Breast epithelium (tissue), 4 donors: Measurements from ENCODE around the gene APOL3. TPM values are rescaled to one million over a fixed set of nuclear protein-coding genes. Genes with fewer than 3 reads are reported as not detected.
"Not testable (repeated sequence)": the region's sequence is repeated elsewhere in the genome, so short reads cannot be mapped to it uniquely, and the experiment has no call there.

Experiments
- DNase-seq, 2 donors: peaks; one replicate each; pipeline ENCODE4 v3.0.0-alpha.2; 2019; ENCODE audit warnings: low spot score in 2 of 2
- H3K27ac ChIP-seq, 2 donors: fragments of 200-600 bp; sonication (generic) in 1 of 2; one replicate each; pipeline ENCODE4 v1.5.1; 2016 to 2019; ENCODE audit warnings: mild to moderate bottlenecking in 1 of 2
- H3K27me3 ChIP-seq, 2 donors: fragments of 200-600 bp; sonication (generic) in 1 of 2; one replicate each; pipeline versions ENCODE4 v1.5.1 to v1.6.0; 2017 to 2019; ENCODE audit warnings: control low read depth in 1 of 2, mild to moderate bottlenecking in 1 of 2
- H3K36me3 ChIP-seq: fragments of 200-600 bp; one replicate; pipeline ENCODE4 v1.5.1; 2019
- H3K4me1 ChIP-seq, 2 donors: fragments of 200-600 bp; sonication (generic); one replicate each; pipeline ENCODE4 v1.5.1; 2016 to 2019; ENCODE audit warnings: control low read depth in 1 of 2
- H3K4me3 ChIP-seq, 3 donors: fragments of 200-600 bp; sonication (generic); 1 replicate in 2 of 3; 2 replicates in 1 of 3; pipeline ENCODE4 v1.5.1; 2016 to 2019; ENCODE audit warnings: mild to moderate bottlenecking in 3 of 3, moderate library complexity in 2 of 3
- H3K9me3 ChIP-seq, 2 donors: fragments of 200-600 bp; sonication (generic) in 1 of 2; one replicate each; pipeline ENCODE4 v1.5.1; 2016 to 2019; ENCODE audit warnings: control low read depth in 1 of 2
- POLR2A ChIP-seq: fragments of 450-650 bp; IDR thresholded peaks from one replicate; pipeline ENCODE4 v1.6.1; 2016; ENCODE audit warnings: antibody characterized with exemption, mild to moderate bottlenecking, moderate library complexity
- POLR2AphosphoS5 ChIP-seq, 3 donors: sonication (generic); formaldehyde crosslinking; IDR thresholded peaks; one replicate each; pipeline ENCODE4 v1.6.1; 2017; ENCODE audit warnings: antibody characterized with exemption in 3 of 3
- intact Hi-C: fragments of 100-400 bp; cut with DNase I; formaldehyde crosslinking; loops from one replicate; pipeline ENCODE4 v1.15.1; 2023; ENCODE audit warnings: low total_unique reads
- total RNA-seq, 3 donors: library from RNA; depleted of rRNA; stranded (reverse); fragments of >200 nt; gene quantifications; one replicate each; pipeline ENCODE4 v1.1.0, GENCODE V29; 2016
- TF ChIP-seq, protein P1 (sequence below), 3 donors: fragments of 450-650 bp; IDR thresholded peaks; one replicate each; pipeline ENCODE4 v1.5.1; 2016 to 2017; ENCODE audit warnings: antibody characterized with exemption in 3 of 3, mild to moderate bottlenecking in 3 of 3, moderate library complexity in 3 of 3

Gene APOL3
- total RNA-seq, 3 donors from 2014 or later = 46.5 to 130 (median 101) TPM

DNA sequence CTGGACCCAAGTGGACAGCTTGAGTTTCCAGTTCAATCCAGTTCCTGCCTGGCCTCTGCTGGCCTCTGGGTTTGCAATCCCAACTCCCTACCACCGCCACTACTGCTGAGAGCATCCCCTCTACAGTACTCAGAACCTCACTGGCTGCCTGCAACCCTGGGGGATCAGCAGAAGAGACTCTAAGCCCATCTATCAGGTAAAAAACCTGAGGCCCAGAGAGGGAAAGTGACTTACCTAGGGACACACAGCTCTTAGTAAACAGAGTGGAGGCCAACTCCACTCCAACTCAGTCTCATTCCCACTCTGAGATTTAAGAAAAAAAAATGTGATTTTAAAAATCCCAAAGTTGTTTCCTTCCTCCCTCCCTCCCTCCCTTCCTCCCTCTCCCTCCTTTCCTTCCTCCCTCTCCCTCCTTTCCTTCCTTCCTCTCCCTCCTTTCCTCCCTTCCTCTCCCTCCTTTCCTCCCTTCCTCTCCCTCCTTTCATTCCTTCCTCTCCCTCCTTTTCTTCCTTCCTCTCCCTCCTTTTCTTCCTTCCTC, 34.5 kb downstream of the APOL3 start:
- no peaks in the 10 kb centered on the region for H3K4me1 ChIP-seq
- H3K27me3 ChIP-seq = no peaks in the 10 kb centered on the region
- DNase-seq = no peak
- H3K36me3 ChIP-seq = no peaks in the 10 kb centered on the region
- no peak for TF ChIP-seq POLR2AphosphoS5 (IDR thresholded peaks at IDR 0.05)
- TF ChIP-seq, protein P1, sequence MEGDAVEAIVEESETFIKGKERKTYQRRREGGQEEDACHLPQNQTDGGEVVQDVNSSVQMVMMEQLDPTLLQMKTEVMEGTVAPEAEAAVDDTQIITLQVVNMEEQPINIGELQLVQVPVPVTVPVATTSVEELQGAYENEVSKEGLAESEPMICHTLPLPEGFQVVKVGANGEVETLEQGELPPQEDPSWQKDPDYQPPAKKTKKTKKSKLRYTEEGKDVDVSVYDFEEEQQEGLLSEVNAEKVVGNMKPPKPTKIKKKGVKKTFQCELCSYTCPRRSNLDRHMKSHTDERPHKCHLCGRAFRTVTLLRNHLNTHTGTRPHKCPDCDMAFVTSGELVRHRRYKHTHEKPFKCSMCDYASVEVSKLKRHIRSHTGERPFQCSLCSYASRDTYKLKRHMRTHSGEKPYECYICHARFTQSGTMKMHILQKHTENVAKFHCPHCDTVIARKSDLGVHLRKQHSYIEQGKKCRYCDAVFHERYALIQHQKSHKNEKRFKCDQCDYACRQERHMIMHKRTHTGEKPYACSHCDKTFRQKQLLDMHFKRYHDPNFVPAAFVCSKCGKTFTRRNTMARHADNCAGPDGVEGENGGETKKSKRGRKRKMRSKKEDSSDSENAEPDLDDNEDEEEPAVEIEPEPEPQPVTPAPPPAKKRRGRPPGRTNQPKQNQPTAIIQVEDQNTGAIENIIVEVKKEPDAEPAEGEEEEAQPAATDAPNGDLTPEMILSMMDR (IDR thresholded peaks at IDR 0.05) = no peak
- TF ChIP-seq POLR2A = no peak
- H3K9me3 ChIP-seq = no peaks in the 10 kb centered on the region
- H3K4me3 ChIP-seq = no peak overlapping the region
- no peak overlapping the region for H3K27ac ChIP-seq
- intact Hi-C loops = loop anchor here (10.0 kb wide), 1 partner anchor 191 kb away; no protein-coding TSS in a partner anchor

DNA sequence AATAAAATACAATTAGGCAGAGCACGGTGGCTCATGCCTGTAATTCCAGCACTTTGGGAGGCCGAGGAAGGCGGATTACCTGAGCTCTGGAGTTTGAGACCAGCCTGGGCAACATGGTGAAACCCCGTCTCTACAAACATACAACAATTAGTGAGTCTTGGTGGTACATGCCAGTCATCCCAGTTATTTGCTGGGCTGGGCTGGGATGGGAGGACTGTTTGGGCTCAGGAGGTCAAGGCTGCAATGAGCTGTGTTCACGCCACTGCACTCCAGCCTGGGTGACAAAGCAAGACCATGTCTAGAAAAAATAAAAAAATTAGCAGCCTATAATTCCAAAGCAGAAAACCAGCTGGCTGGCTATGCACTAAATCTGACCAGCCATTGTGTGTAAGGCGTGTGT, 35.1 kb downstream of the APOL3 start:
- Histone ChIP-seq H3K4me1 (no peaks in the 10 kb centered on the region), H3K9me3 (no peaks in the 10 kb centered on the region), H3K27me3 (no peaks in the 10 kb centered on the region), H3K27ac (no peak overlapping the region), H3K4me3 (no peak overlapping the region), H3K36me3 (no peaks in the 10 kb centered on the region)
- intact Hi-C loops = loop anchor here (10.0 kb wide), 1 partner anchor 191 kb away; no protein-coding TSS in a partner anchor
- TF ChIP-seq POLR2AphosphoS5 (IDR thresholded peaks at IDR 0.05) (no peak), POLR2A (no peak)
- TF ChIP-seq, protein P1 (IDR thresholded peaks at IDR 0.05) = no peak
- DNase-seq = no peak

DNA sequence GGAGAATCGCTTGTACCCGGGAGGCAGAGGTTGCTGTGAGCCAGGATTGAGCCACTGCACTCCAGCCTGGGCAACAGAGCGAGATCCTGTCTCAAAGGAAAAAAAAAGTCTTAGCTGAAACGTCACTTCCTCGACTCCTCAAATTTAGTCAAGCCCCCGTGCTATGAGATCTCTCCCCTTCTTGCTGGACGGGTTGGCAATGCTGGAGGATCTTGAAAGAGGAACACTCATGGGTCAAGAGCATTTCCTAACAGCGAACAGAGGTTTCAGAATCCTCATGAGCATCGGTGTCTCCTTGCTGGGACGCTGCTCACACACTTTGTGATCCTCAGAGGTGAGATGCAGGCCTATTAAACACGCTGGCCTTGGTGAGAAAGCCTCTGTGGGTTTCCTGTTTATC, 35.9 kb downstream of the APOL3 start:
- no peak overlapping the region for H3K4me3 ChIP-seq
- H3K27ac ChIP-seq = no peak overlapping the region
- no peak for DNase-seq
- TF ChIP-seq POLR2AphosphoS5 (IDR thresholded peaks at IDR 0.05) (no peak), POLR2A (no peak)
- TF ChIP-seq, protein P1 (IDR thresholded peaks at IDR 0.05) = no peak
- no peaks in the 10 kb centered on the region for H3K4me1 ChIP-seq
- H3K36me3 ChIP-seq = no peaks in the 10 kb centered on the region
- no peaks in the 10 kb centered on the region for H3K27me3 ChIP-seq
- H3K9me3 ChIP-seq = no peaks in the 10 kb centered on the region
- intact Hi-C loops = loop anchor here (5.0 to 10.0 kb wide), 2 partner anchors 97 to 190 kb away; partner anchors contain the start of gene RBFOX2

DNA sequence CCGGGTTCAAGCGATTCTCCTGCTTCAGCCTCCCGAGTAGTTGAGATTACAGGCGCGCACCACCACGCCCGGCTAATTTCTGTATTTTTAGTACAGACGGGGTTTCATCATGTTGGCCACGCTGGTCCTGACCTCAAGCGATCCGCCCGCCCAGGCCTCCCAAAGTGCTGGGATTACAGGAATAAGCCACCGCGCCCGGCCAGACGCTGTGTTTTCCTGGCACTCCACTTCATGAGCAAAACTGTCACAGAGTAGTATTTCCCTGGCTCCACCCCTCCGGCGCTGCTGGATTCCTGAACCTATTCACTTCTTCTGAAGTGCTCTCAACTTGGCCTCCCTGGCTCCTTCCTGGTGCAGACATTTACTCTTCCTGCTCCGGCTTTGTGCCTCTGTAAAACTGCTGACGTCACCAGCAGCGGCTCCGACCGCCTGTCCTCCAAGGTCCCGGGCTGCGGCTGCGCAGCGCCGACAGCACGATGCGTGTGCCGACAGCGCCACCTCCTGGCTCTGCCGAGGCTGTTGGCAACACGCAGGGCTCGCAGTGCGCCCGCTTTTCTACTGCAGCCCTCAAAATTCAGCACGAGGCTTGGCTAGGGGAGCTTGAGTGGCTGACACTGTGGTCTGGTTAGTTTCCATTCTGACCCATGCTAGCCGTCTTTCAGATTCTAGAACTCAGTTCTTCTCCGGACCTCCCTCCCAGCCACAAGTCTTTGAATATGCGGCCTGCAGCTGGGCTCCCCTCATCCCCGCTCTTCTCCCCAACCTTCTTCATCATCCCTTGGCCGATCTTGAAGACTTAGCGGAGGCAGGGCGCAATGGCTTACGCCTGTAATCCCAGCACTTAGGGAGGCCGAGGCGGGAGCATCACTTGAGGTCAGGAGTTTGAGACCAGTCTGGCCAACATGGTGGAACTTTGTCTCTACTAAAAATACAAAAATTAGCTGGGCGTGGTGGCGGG, 36.6 kb downstream of the APOL3 start:
- TF ChIP-seq POLR2A (no peak), POLR2AphosphoS5 (IDR thresholded peaks at IDR 0.05) (peak; percentile 67 to 76 (median 72))
- TF ChIP-seq, protein P1 (IDR thresholded peaks at IDR 0.05) = peak; percentile 96 to 99 (median 98)
- Histone ChIP-seq H3K36me3 (no peaks in the 10 kb centered on the region), H3K4me1 (no peaks in the 10 kb centered on the region), H3K9me3 (no peaks in the 10 kb centered on the region), H3K27ac (peak overlapping the region; percentile 89 to 90), H3K27me3 (no peaks in the 10 kb centered on the region), H3K4me3 (peak overlapping the region in 2 of 3 donors; percentile 32 to 54)
- intact Hi-C loops = loop anchor here (5.0 to 10.0 kb wide), 2 partner anchors 97 to 189 kb away; partner anchors contain the start of gene RBFOX2
- DNase-seq = peak; percentile 89 to 96

DNA sequence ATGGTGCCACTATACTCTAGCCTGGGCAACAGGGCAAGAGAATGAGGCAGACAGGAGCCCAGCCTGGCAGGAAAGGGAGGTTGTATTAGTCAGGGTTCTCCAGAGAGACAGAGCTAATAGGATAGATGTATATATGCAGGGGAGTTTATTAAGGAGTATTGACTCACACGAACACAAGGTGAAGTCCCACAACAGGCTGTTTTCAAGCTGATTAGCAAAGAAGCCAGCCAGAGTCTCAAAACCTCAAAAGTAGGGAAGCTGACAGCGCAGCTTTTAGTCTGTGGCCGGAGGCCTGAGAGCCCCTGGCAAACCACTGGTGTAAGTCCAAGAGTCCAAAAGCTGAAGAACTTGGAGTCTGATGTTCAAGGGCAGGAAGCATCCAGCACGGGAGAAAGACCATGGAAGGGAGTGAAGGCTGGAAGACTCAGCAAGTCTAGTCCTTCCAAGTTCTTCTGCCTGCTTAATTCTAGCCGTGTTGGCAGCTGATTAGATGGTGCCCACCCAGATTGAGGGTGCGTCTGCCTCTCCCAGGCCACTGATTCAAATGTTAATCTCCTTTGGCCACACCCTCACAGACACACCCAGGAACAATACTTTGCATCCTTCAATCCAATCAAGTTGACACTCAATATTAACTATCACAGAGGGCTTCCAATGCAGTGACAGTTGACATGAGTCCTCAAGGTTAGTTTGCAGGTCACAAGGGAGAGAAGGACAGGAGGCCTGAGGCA, 39.8 kb downstream of the APOL3 start:
- not testable (repeated sequence) for DNase-seq, H3K36me3 ChIP-seq, H3K4me3 ChIP-seq, H3K27me3 ChIP-seq, H3K27ac ChIP-seq, H3K4me1 ChIP-seq, H3K9me3 ChIP-seq
- intact Hi-C loops = loop anchor here (5.0 to 10.0 kb wide), 2 partner anchors 93 to 186 kb away; partner anchors contain the start of gene RBFOX2
